ENCODE data around the gene HMGXB3. TPM values are rescaled to one million over a fixed set of nuclear protein-coding genes. Genes with fewer than 3 reads are reported as not detected.

The HMGXB3 gene
- total RNA-seq, 1 donor from 2014 or later, result 36.8 TPM

DNA sequence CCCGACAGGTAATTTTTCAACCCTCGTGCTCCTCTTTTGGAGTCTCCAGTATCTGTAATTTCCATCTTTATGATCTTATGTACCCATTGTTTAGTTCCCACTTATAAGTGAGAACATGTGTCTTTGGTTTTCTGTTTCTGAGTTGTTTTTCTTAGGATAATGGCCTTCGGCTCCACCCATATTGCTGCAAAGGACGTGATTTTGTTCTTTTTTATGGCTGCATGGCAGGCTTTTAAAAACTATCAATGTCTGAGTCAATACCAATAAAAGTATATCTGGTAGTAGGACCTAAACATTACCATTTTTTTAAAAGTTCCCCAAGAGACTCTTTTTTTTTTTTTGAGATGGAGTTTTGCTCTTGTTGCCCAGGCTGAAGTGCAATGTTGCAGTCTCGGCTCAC, 43.9 kb upstream of the HMGXB3 start:
- ATAC-seq (ENCODE audit: low read depth) (no peak), DNase-seq (no peak)
- H3K4me3 Mint-ChIP-seq, result no peak overlapping the region
- peaks cover 3% of the 10 kb centered on the region for H3K27me3 Mint-ChIP-seq
- POLR2A ChIA-PET, result no interaction called here
- intact Hi-C loops (cut with micrococcal nuclease), result loop anchor here (10.0 kb wide), 1 partner anchor 1132 kb away; the partner anchor contains the start of gene ADRB2
- no peak overlapping the region for H3K27ac Mint-ChIP-seq
- TF ChIP-seq, protein P1, sequence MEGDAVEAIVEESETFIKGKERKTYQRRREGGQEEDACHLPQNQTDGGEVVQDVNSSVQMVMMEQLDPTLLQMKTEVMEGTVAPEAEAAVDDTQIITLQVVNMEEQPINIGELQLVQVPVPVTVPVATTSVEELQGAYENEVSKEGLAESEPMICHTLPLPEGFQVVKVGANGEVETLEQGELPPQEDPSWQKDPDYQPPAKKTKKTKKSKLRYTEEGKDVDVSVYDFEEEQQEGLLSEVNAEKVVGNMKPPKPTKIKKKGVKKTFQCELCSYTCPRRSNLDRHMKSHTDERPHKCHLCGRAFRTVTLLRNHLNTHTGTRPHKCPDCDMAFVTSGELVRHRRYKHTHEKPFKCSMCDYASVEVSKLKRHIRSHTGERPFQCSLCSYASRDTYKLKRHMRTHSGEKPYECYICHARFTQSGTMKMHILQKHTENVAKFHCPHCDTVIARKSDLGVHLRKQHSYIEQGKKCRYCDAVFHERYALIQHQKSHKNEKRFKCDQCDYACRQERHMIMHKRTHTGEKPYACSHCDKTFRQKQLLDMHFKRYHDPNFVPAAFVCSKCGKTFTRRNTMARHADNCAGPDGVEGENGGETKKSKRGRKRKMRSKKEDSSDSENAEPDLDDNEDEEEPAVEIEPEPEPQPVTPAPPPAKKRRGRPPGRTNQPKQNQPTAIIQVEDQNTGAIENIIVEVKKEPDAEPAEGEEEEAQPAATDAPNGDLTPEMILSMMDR (IDR thresholded peaks at IDR 0.05), result no peak
- H3K9me3 Mint-ChIP-seq, result no peaks in the 10 kb centered on the region
- H3K36me3 Mint-ChIP-seq (ENCODE audit: low read depth), result peaks cover 4% of the 10 kb centered on the region
- peaks cover 18% of the 10 kb centered on the region for H3K4me1 Mint-ChIP-seq
- CTCF ChIA-PET, result no interaction called here

DNA sequence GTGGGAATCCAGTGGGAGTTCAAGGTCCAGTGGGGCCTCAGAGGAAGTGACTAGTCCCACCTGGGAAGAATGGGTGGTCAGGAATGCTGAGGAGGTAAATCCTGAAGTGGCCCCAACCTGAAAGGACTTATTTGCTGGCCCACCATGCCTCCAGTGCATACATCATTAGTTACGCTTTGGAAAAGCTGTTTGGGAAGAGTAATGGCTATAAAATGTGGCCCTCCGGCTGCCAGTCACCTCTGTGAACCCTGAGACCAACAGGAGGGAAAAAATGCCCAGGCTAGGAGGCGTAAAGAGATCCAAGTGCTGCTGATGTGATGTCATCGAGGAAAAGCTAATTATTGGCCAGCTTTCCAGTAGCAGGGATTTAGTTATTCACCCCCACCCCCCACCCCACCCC, 42.7 kb upstream of the HMGXB3 start:
- POLR2A ChIA-PET, result no interaction called here
- Mint-ChIP-seq H3K36me3 (ENCODE audit: low read depth) (peaks cover 4% of the 10 kb centered on the region), H3K27me3 (peaks cover 3% of the 10 kb centered on the region), H3K9me3 (no peaks in the 10 kb centered on the region), H3K4me1 (peaks cover 20% of the 10 kb centered on the region), H3K4me3 (no peak overlapping the region), H3K27ac (no peak overlapping the region)
- TF ChIP-seq, protein P1 (IDR thresholded peaks at IDR 0.05), result no peak
- no peak for DNase-seq
- intact Hi-C loops (cut with micrococcal nuclease), result loop anchor here (10.0 kb wide), 1 partner anchor 1133 kb away; the partner anchor contains the start of gene ADRB2
- no peak for ATAC-seq (ENCODE audit: low read depth)
- CTCF ChIA-PET, result interaction anchor here (1.1 to 1.5 kb wide), 2 partner anchors 14 to 42 kb away, joined by 3 read pairs; partner anchors contain the start of gene TIGD6

DNA sequence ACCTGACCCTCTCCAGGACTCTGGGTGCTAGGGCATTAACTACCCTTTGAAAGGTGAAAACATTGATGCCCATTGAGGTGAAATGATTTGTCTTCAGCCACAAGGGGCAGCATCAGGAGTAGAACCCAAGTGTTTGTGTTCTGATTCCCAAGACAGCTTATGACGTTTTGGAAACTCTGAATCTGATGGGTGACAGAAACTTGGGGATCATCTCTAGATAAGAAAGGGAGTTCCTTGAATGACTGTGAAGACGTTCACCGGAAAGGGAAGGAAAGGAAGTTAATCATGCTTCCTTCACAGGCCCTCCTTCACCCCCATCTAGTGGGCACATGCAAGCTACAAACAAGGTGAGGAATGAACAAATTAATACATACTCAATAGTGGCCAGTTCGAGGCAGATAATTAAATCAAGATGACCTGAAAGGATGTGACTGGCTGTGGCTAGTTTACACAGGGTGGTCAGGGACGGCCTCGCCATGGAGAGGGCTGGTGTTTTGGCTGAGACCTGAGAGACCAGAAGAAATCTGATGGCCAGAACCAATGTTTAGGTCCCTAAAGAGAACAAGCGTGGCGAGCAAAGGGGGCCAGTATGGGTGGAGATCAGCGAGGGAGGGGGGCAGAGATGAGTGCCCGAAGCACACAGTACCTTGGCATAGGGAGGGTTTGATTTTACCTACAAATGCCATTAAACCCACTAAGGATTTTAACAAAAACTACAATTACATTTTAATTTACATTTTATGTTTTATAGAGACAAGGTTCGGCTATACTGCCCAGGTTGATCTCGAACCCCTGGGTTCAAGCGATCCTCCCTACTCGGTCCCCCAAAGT, 40.9 kb upstream of the HMGXB3 start:
- ATAC-seq (ENCODE audit: low read depth) (peak; percentile 5), DNase-seq (peak; percentile 18)
- peak overlapping the region; percentile 98 for H3K27ac Mint-ChIP-seq
- intact Hi-C loops (cut with micrococcal nuclease), result loop anchor here (1.0 to 10.0 kb wide), 8 partner anchors 31 to 1575 kb away; partner anchors contain the start of genes ADRB2, CSNK1A1, FBXO38 and HMGXB3
- peaks cover 20% of the 10 kb centered on the region for H3K4me1 Mint-ChIP-seq
- ChIA-PET POLR2A (interaction anchor here (0.5 to 4.6 kb wide), 14 partner anchors 8 to 1293 kb away, joined by 3 to 39 read pairs (median 3); partner anchors contain the start of genes CSNK1A1, GM2A, HMGXB3 and PPARGC1B), CTCF (interaction anchor here (0.7 to 5.4 kb wide), 12 partner anchors 23 to 128 kb away, joined by 3 to 21 read pairs (median 3); no protein-coding TSS in a partner anchor)
- H3K36me3 Mint-ChIP-seq (ENCODE audit: low read depth), result peaks cover 4% of the 10 kb centered on the region
- peak overlapping the region; percentile 98 for H3K4me3 Mint-ChIP-seq
- H3K9me3 Mint-ChIP-seq, result no peaks in the 10 kb centered on the region
- peaks cover 3% of the 10 kb centered on the region for H3K27me3 Mint-ChIP-seq
- TF ChIP-seq, protein P1 (IDR thresholded peaks at IDR 0.05), result no peak

DNA sequence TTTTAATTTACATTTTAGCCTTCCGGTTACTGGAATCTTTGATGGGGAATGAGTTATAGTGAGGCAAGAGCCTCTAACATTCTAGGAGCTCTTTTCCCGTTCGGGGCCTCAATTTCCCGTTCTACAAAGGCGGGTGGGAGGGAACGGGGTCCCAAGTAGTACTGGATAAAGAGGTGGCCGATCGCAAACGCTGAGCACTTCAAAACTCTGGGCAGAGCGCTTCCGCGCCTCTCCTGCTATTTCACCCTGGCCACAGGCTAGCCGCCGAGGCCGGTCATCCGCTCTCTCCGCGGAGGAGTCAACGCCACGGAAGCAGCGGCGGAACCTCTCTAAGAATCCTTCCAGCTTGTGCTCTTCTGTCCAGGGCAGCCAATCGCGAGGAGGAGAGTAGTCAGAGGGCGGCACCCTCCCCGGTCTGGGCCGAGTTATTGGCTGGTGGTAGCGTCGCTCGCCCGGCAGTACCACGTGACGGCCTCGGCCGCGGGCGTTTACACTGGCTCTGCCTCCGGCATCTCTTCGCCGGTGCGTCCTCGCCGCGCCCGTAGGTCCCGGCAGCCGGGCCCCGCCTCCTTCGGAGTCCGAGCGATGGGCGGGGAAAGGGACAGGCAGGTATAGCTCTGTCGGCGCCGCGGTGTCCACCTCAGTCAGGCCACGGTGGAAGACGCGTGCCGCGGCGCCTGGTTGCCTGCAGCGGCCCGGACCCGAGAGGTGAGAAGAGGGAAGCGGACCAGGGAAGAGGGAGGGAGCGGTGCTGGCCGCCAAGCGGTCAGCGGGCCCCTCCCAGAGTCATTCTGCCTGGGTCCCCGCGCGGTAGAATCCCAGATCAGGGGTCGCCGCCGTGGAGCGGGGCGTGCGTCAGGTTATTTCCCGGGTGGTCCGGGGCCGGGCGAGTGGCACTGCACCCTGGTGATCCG, 40.0 kb upstream of the HMGXB3 start, which contains the start of gene SLC26A2:
SLC26A2 (plus strand) TSS at position 487 of the 914 bp plus-strand sequence. CDS start 16,895 bp downstream, outside the sequence.
- intact Hi-C loops (cut with micrococcal nuclease), result loop anchor here (1.0 to 10.0 kb wide), 7 partner anchors 30 to 1576 kb away; partner anchors contain the start of genes CSNK1A1, FBXO38, HMGXB3 and PCYOX1L
- TF ChIP-seq, protein P1 (IDR thresholded peaks at IDR 0.05), result no peak
- Mint-ChIP-seq H3K9me3 (no peaks in the 10 kb centered on the region), H3K36me3 (ENCODE audit: low read depth) (peaks cover 4% of the 10 kb centered on the region), H3K27ac (peak within 1 kb of the TSS; percentile 98), H3K4me1 (peaks cover 20% of the 10 kb centered on the region), H3K4me3 (peak within 1 kb of the TSS; percentile 98), H3K27me3 (no peaks in the 10 kb centered on the region)
- DNase-seq (peak; percentile 88), ATAC-seq (ENCODE audit: low read depth) (peak; percentile 97)
- ChIA-PET CTCF (interaction anchor here (0.7 to 5.4 kb wide), 5 partner anchors 30 to 122 kb away, joined by 3 to 21 read pairs (median 3); no protein-coding TSS in a partner anchor), POLR2A (interaction anchor here (0.5 to 4.6 kb wide), 17 partner anchors 8 to 1292 kb away, joined by 3 to 39 read pairs (median 3); partner anchors contain the start of genes CSNK1A1, GM2A, HMGXB3 and PPARGC1B)

Data from activated B cell treated with CpG ODN at 0.5 μM for 24 hours (primary cell).